Measurements from ENCODE around the gene KRT8.

DNA sequence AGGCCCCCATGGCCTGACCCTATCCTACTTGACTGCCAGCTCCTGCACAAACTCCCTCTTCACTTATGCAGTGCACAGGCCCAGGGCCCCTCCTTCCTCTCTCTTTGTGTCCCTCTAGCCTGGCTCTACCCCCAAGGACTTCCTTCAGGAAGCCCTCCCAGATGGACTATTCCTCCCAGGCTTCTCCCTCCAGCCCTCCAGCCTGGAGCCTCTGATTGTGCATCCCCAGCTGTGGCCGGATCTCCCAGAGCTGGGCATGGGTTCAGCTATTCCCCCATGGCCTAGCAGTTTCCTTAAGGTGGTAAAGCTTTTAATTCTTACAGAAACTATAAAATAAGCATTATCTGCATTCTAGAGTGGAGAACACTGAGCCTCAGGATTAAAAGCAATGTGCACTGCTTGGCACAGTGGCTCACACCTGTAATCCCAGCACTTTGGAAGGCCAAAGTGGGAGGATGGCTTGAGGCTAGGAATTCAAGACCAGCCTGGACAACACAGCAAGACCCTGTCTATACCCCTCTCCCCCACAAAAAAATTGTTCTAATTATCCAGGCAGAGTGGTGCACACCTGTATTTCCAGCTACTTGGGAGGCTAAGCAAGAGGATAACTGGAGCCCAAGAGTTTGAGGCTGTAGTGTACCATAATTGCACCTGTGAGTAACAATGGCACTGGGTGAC lies 16.8 kb upstream of the KRT8 start:
- TF ChIP-seq GATA2 (IDR thresholded peaks at IDR 0.05; ENCODE audit: low read depth, low read length) (no peak), GATA3 (IDR thresholded peaks at IDR 0.05; ENCODE audit: low read depth, low read length) (no peak)
